Glutamatergic neuron (in vitro differentiated cells): ENCODE results near the gene HEPH. TPM values are rescaled to one million over a fixed set of nuclear protein-coding genes. Genes with fewer than 3 reads are reported as not detected.
"Not testable (repeated sequence)": the region's sequence is repeated elsewhere in the genome, so short reads cannot be mapped to it uniquely, and the experiment has no call there.

Experiments used
- DNase-seq: peaks from one replicate; pipeline ENCODE4 v3.0.0; 2022
- H3K27ac Mint-ChIP-seq: one replicate; pipeline ENCODE4 v1.8.0; 2020; ENCODE audit warnings: mild to moderate bottlenecking, mixed read lengths, inconsistent platforms; ENCODE audit not compliant: unreplicated experiment
- H3K27me3 Mint-ChIP-seq: one replicate; pipeline ENCODE4 v1.8.0; 2020; ENCODE audit warnings: mild to moderate bottlenecking, moderate library complexity, mixed read lengths, inconsistent platforms; ENCODE audit not compliant: unreplicated experiment
- H3K36me3 Mint-ChIP-seq: one replicate; pipeline ENCODE4 v1.8.0; 2020; ENCODE audit warnings: mild to moderate bottlenecking, mixed read lengths, inconsistent platforms; ENCODE audit not compliant: unreplicated experiment
- H3K4me1 Mint-ChIP-seq: one replicate; pipeline ENCODE4 v1.8.0; 2020; ENCODE audit warnings: mild to moderate bottlenecking, low read depth, mixed read lengths, inconsistent platforms; ENCODE audit not compliant: unreplicated experiment
- H3K4me3 Mint-ChIP-seq: one replicate; pipeline ENCODE4 v1.8.0; 2020; ENCODE audit warnings: mild to moderate bottlenecking, mixed read lengths, inconsistent platforms; ENCODE audit not compliant: unreplicated experiment
- H3K9me3 Mint-ChIP-seq: one replicate; pipeline ENCODE4 v1.8.0; 2020; ENCODE audit warnings: mild to moderate bottlenecking, moderate library complexity, mixed read lengths, inconsistent platforms; ENCODE audit not compliant: unreplicated experiment
- CTCF ChIP-seq: fragments of 200-600 bp; sonication (generic); IDR thresholded peaks from one replicate; pipeline ENCODE4 v1.5.0; 2021; ENCODE audit not compliant: partially characterized antibody, unreplicated experiment
- total RNA-seq: library from RNA; stranded (reverse); fragmentation: NEBNext Ultra II Directional; extraction: Animal tissue kit (Norgen Biotek cat#: 25700); gene quantifications from one replicate; pipeline ENCODE4 v1.2.1, GENCODE V29; 2021; ENCODE audit not compliant: unreplicated experiment

The HEPH gene
- total RNA-seq, 1 donor from 2014 or later, result 2.2 TPM

- Mint-ChIP-seq H3K9me3 (no peaks in the 10 kb centered on the region), H3K36me3 (no peaks in the 10 kb centered on the region), H3K27ac (no peak overlapping the region), H3K27me3 (peaks cover 2% of the 10 kb centered on the region), H3K4me3 (no peak overlapping the region), H3K4me1 (no peaks in the 10 kb centered on the region)
- no peak for TF ChIP-seq CTCF
- DNase-seq, result no peak
These were observed 39.1 kb downstream of the HEPH start for GRCh38 chrX:66203114-66203513.

- Mint-ChIP-seq H3K4me3 (no peak overlapping the region), H3K9me3 (no peaks in the 10 kb centered on the region), H3K27ac (no peak overlapping the region), H3K36me3 (no peaks in the 10 kb centered on the region), H3K4me1 (no peaks in the 10 kb centered on the region), H3K27me3 (no peaks in the 10 kb centered on the region)
- TF ChIP-seq CTCF, result no peak
- no peak for DNase-seq
These were observed 57.8 kb downstream of the HEPH start for GRCh38 chrX:66221856-66222255.

GRCh38 chrX:66232296-66232695 is 68.2 kb downstream of the HEPH start:
- Mint-ChIP-seq H3K36me3 (no peaks in the 10 kb centered on the region), H3K4me3 (no peak overlapping the region), H3K27me3 (no peaks in the 10 kb centered on the region), H3K27ac (no peak overlapping the region), H3K9me3 (peaks cover 2% of the 10 kb centered on the region), H3K4me1 (no peaks in the 10 kb centered on the region)
- no peak for TF ChIP-seq CTCF
- no peak for DNase-seq

GRCh38 chrX:66233209-66233608 is 69.2 kb downstream of the HEPH start:
- TF ChIP-seq CTCF, result no peak
- DNase-seq, result no peak
- H3K27me3 Mint-ChIP-seq, result no peaks in the 10 kb centered on the region
- H3K4me3 Mint-ChIP-seq, result no peak overlapping the region
- H3K9me3 Mint-ChIP-seq, result peaks cover 2% of the 10 kb centered on the region
- no peak overlapping the region for H3K27ac Mint-ChIP-seq
- H3K4me1 Mint-ChIP-seq, result no peaks in the 10 kb centered on the region
- no peaks in the 10 kb centered on the region for H3K36me3 Mint-ChIP-seq

GRCh38 chrX:66233904-66234303 is 69.9 kb downstream of the HEPH start:
- not testable (repeated sequence) for H3K9me3 Mint-ChIP-seq, H3K4me1 Mint-ChIP-seq, H3K27ac Mint-ChIP-seq, H3K4me3 Mint-ChIP-seq, H3K36me3 Mint-ChIP-seq, DNase-seq, H3K27me3 Mint-ChIP-seq

GRCh38 chrX:66255359-66255967 is 91.4 kb downstream of the HEPH start:
- H3K27ac Mint-ChIP-seq, result no peak overlapping the region
- H3K4me3 Mint-ChIP-seq, result no peak overlapping the region
- DNase-seq, result no peak

More at GRCh38 chrX:66255359-66255967, 91.4 kb downstream of the HEPH start:
- H3K36me3 Mint-ChIP-seq, result no peaks in the 10 kb centered on the region
- no peaks in the 10 kb centered on the region for H3K27me3 Mint-ChIP-seq
- no peak for TF ChIP-seq CTCF
- H3K4me1 Mint-ChIP-seq, result no peaks in the 10 kb centered on the region
- no peaks in the 10 kb centered on the region for H3K9me3 Mint-ChIP-seq
